Vagina (tissue), 2 donors: ENCODE data around the gene RASSF8.

Source experiments
- POLR2A ChIP-seq, 2 donors: fragments of 450-650 bp; IDR thresholded peaks; one replicate each; pipeline ENCODE4 v1.6.1; 2017; ENCODE audit warnings: antibody characterized with exemption in 2 of 2, mild to moderate bottlenecking in 2 of 2, moderate library complexity in 2 of 2
- POLR2AphosphoS5 ChIP-seq, 2 donors: sonication (generic); formaldehyde crosslinking; IDR thresholded peaks; one replicate each; pipeline ENCODE4 v1.9.0; 2017; ENCODE audit warnings: antibody characterized with exemption in 2 of 2, mild to moderate bottlenecking in 2 of 2, low read depth in 1 of 2; ENCODE audit not compliant: insufficient read depth in 1 of 2
- TF ChIP-seq, protein P1 (sequence below), 3 experiments: fragments of 450-650 bp in 2 of 3; fragments of 200-600 bp in 1 of 3; sonication (generic) in 1 of 3; IDR thresholded peaks; one replicate each; pipeline ENCODE4 v1.5.1; 2017 to 2019; ENCODE audit warnings: antibody characterized with exemption in 3 of 3, mild to moderate bottlenecking in 2 of 3, moderate library complexity in 2 of 3

DNA sequence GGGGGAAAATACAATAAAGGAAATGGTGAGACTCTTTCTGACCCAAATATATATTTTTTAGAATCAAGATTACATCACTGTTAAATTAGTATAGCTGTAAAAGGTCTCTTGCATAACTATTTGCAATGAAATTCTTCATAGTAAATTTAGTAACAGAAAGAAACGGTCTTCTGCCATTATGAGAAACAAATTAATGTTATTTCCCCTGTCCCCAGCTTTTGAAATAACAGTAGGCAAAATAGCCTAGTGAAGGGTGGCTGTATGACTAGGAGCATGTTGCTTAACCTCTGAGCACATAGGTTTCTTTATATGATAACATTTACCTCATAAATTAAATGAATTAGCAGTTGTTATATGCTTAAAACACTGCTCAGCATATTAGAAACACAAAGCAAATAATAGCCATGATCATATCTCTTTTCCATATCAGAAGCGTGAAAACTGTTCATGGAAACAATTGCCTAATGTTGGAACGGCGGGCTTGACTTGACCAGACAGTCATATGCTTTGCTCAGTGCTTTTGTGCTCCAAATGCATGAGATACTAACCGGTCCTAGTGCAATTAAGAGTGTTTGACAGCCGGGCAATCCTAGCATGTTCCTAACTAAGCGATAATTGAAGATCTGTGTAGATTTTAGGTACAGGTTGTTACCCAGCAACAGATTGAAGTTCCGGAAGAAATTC, 142.3 kb downstream of the RASSF8 start:
- TF ChIP-seq, protein P1, sequence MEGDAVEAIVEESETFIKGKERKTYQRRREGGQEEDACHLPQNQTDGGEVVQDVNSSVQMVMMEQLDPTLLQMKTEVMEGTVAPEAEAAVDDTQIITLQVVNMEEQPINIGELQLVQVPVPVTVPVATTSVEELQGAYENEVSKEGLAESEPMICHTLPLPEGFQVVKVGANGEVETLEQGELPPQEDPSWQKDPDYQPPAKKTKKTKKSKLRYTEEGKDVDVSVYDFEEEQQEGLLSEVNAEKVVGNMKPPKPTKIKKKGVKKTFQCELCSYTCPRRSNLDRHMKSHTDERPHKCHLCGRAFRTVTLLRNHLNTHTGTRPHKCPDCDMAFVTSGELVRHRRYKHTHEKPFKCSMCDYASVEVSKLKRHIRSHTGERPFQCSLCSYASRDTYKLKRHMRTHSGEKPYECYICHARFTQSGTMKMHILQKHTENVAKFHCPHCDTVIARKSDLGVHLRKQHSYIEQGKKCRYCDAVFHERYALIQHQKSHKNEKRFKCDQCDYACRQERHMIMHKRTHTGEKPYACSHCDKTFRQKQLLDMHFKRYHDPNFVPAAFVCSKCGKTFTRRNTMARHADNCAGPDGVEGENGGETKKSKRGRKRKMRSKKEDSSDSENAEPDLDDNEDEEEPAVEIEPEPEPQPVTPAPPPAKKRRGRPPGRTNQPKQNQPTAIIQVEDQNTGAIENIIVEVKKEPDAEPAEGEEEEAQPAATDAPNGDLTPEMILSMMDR (IDR thresholded peaks at IDR 0.05) = no peak
- TF ChIP-seq POLR2AphosphoS5 (IDR thresholded peaks at IDR 0.05; ENCODE audit: insufficient read depth in 1 of 2, low read depth in 1 of 2) (no peak), POLR2A (IDR thresholded peaks at IDR 0.05) (no peak)
